Neural progenitor cell (in vitro differentiated cells): ENCODE measurements around the gene AKAP8. TPM values are rescaled to one million over a fixed set of nuclear protein-coding genes. Genes with fewer than 3 reads are reported as not detected.

Experiments used
- DNase-seq: peaks from one replicate; pipeline ENCODE4 v3.0.0-alpha.2; 2016; ENCODE audit warnings: low spot score
- H2AFZ ChIP-seq: fragments of 200-600 bp; sonication (generic); replicated peaks from 2 replicates; pipeline ENCODE4 v1.6.1; 2016; ENCODE audit warnings: antibody characterized with exemption
- H3F3A ChIP-seq: fragments of 200-600 bp; sonication (generic); 2 replicates; pipeline ENCODE4 v1.6.1; 2016; ENCODE audit warnings: antibody characterized with exemption, low read depth
- H3K27ac ChIP-seq: fragments of 200-600 bp; sonication (generic); 2 replicates; pipeline ENCODE4 v1.5.1; 2016; ENCODE audit warnings: mild to moderate bottlenecking
- H3K27me3 ChIP-seq: fragments of 200-600 bp; sonication (generic); 2 replicates; pipeline ENCODE4 v1.6.1; 2016; ENCODE audit warnings: mild to moderate bottlenecking, moderate library complexity
- H3K36me3 ChIP-seq: fragments of 200-600 bp; sonication (generic); 2 replicates; pipeline ENCODE4 v1.5.1; 2016
- H3K4me1 ChIP-seq: fragments of 200-600 bp; sonication (generic); 2 replicates; pipeline ENCODE4 v1.6.1; 2016; ENCODE audit warnings: mixed run types
- H3K4me2 ChIP-seq: fragments of 200-600 bp; sonication (generic); 2 replicates; pipeline ENCODE4 v1.6.1; 2016
- H3K4me3 ChIP-seq: fragments of 200-600 bp; sonication (generic); 2 replicates; pipeline ENCODE4 v1.5.1; 2016
- H3K79me2 ChIP-seq: fragments of 200-600 bp; sonication (generic); 2 replicates; pipeline ENCODE4 v1.6.1; 2016; ENCODE audit warnings: low read depth
- H3K9ac ChIP-seq: fragments of 200-600 bp; sonication (generic); 2 replicates; pipeline ENCODE4 v1.6.1; 2016
- H3K9me3 ChIP-seq: fragments of 200-600 bp; sonication (generic); 2 replicates; pipeline ENCODE4 v1.5.1; 2016; ENCODE audit warnings: low read depth
- H4K20me1 ChIP-seq: fragments of 200-600 bp; sonication (generic); 2 replicates; pipeline ENCODE4 v1.6.1; 2016; ENCODE audit warnings: low read depth
- H3K27ac Mint-ChIP-seq: 3 replicates; pipeline ENCODE4 v1.8.0; 2021; ENCODE audit warnings: mixed read lengths
- H3K27me3 Mint-ChIP-seq: 2 replicates; pipeline ENCODE4 v1.8.0; 2022; ENCODE audit warnings: low read depth, mild to moderate bottlenecking, inconsistent platforms, moderate library complexity, mixed read lengths; ENCODE audit not compliant: insufficient read depth
- H3K36me3 Mint-ChIP-seq: 3 replicates; pipeline ENCODE4 v1.8.0; 2021; ENCODE audit warnings: mixed read lengths
- H3K4me1 Mint-ChIP-seq: 3 replicates; pipeline ENCODE4 v1.8.0; 2021; ENCODE audit warnings: mixed read lengths
- H3K4me3 Mint-ChIP-seq: 3 replicates; pipeline ENCODE4 v1.8.0; 2021; ENCODE audit warnings: mild to moderate bottlenecking, moderate library complexity, mixed read lengths
- H3K9me3 Mint-ChIP-seq: 3 replicates; pipeline ENCODE4 v1.8.0; 2020; ENCODE audit warnings: mixed read lengths
- CTCF ChIP-seq: fragments of 200-600 bp; sonication (generic); IDR thresholded peaks from 2 replicates; pipeline ENCODE4 v1.5.1; 2017; ENCODE audit warnings: antibody characterized with exemption, mild to moderate bottlenecking
- EZH2 ChIP-seq: fragments of 200-600 bp; sonication (generic); IDR thresholded peaks from 2 replicates; pipeline ENCODE4 v1.6.1; 2017; ENCODE audit warnings: antibody characterized with exemption, mild to moderate bottlenecking, moderate library complexity
- EZH2phosphoT487 ChIP-seq: fragments of 200-600 bp; sonication (generic); IDR thresholded peaks from 2 replicates; pipeline ENCODE4 v1.6.1; 2017; ENCODE audit warnings: antibody characterized with exemption
- total RNA-seq: library from RNA; depleted of rRNA; stranded (reverse); fragments of >200 nt; gene quantifications from 2 replicates; pipeline ENCODE4 v1.2.3, GENCODE V29; 2015; ENCODE audit warnings: low replicate concordance

The AKAP8 gene
- total RNA-seq, 1 donor from 2014 or later = 20.1 TPM

DNA sequence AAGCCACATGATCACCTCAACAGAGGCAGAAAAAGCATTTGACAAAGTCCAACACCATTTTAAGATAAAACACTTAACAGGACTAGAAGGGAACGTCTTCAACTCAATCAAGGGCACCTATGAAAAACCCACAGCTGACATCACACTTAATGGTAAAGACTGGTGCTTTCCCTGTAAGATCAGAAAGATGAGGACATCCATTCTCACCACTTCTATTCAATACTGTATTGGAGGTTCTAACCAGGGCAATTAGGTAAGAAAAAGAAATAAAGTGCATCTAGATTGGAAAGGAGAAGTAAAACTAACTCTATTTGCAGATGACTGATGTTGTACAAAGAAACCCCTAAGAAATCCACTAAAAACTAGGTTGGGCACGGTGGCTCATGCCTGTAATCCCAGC is 11.2 kb upstream of the AKAP8 start:
- TF ChIP-seq CTCF (no peak), EZH2phosphoT487 (no peak), EZH2 (no peak)
- peaks cover 8% of the 10 kb centered on the region for H3K36me3 ChIP-seq
- peaks cover 83% of the 10 kb centered on the region for H3K79me2 ChIP-seq
- no peak overlapping the region for H3K9ac ChIP-seq
- peaks cover 13% of the 10 kb centered on the region for H4K20me1 ChIP-seq
- H3K27me3 Mint-ChIP-seq = peaks cover 2% of the 10 kb centered on the region
- H3K4me3 ChIP-seq = no peak overlapping the region
- H3K27ac ChIP-seq = no peak overlapping the region
- H3K36me3 Mint-ChIP-seq = peaks cover 34% of the 10 kb centered on the region
- no peaks in the 10 kb centered on the region for H3K9me3 ChIP-seq
- H3K4me2 ChIP-seq = no peak overlapping the region
- no peak overlapping the region for H2AFZ ChIP-seq
- no peaks in the 10 kb centered on the region for H3K4me1 ChIP-seq
- peaks cover 8% of the 10 kb centered on the region for H3F3A ChIP-seq
- DNase-seq = no peak
- H3K27ac Mint-ChIP-seq = no peak overlapping the region
- no peaks in the 10 kb centered on the region for H3K27me3 ChIP-seq
- H3K4me1 Mint-ChIP-seq = no peaks in the 10 kb centered on the region
- H3K9me3 Mint-ChIP-seq = no peaks in the 10 kb centered on the region
- H3K4me3 Mint-ChIP-seq = no peak overlapping the region

DNA sequence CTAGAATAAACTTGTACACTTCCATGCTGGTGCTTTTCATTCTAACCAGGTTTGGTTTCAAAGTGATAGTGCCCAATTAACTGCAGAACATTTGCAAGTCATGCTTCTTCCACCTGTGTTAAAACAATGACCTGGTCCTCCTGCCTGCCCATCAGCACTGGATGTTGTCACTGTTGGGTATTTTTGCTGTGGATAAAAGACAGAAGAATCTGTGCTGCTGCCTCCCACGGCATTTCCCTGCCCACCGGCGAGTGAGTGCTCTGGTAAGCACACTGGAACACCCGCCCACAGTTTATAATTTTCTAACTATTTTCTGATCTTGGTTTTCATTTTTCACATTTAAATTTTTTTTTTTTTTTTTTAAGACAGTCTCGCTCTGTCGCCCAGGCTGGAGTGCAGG is 2.3 kb upstream of the AKAP8 start:
- Histone ChIP-seq H3K4me1 (peaks cover 9% of the 10 kb centered on the region), H3K27ac (no peak overlapping the region), H3F3A (peaks cover 48% of the 10 kb centered on the region), H3K27me3 (no peaks in the 10 kb centered on the region), H4K20me1 (peaks cover 35% of the 10 kb centered on the region), H3K9ac (no peak overlapping the region), H3K4me3 (no peak overlapping the region), H3K9me3 (no peaks in the 10 kb centered on the region), H3K79me2 (peaks cover 68% of the 10 kb centered on the region), H3K36me3 (peaks cover 3% of the 10 kb centered on the region), H2AFZ (no peak overlapping the region), H3K4me2 (no peak overlapping the region)
- no peak overlapping the region for H3K27ac Mint-ChIP-seq
- H3K36me3 Mint-ChIP-seq = peaks cover 8% of the 10 kb centered on the region
- TF ChIP-seq CTCF = no peak
- peaks cover 5% of the 10 kb centered on the region for H3K27me3 Mint-ChIP-seq
- no peaks in the 10 kb centered on the region for H3K9me3 Mint-ChIP-seq
- peaks cover 28% of the 10 kb centered on the region for H3K4me1 Mint-ChIP-seq
- no peak for DNase-seq
- H3K4me3 Mint-ChIP-seq = peak overlapping the region; percentile 81

- no peak overlapping the region for H3K4me3 ChIP-seq
- H3K27me3 ChIP-seq = no peaks in the 10 kb centered on the region
- no peak overlapping the region for H3K27ac Mint-ChIP-seq
- peaks cover 3% of the 10 kb centered on the region for H3K36me3 ChIP-seq
- H3K9ac ChIP-seq = no peak overlapping the region
- peaks cover 48% of the 10 kb centered on the region for H3F3A ChIP-seq
- H4K20me1 ChIP-seq = peaks cover 39% of the 10 kb centered on the region
- no peak for DNase-seq
- H3K4me1 ChIP-seq = peaks cover 9% of the 10 kb centered on the region
- no peak overlapping the region for H2AFZ ChIP-seq
- no peaks in the 10 kb centered on the region for H3K9me3 ChIP-seq
- H3K4me2 ChIP-seq = no peak overlapping the region
- peaks cover 7% of the 10 kb centered on the region for H3K36me3 Mint-ChIP-seq
- H3K4me1 Mint-ChIP-seq = peaks cover 32% of the 10 kb centered on the region
- H3K79me2 ChIP-seq = peaks cover 69% of the 10 kb centered on the region
- peak overlapping the region; percentile 78 for H3K27ac ChIP-seq
- H3K4me3 Mint-ChIP-seq = peak overlapping the region; percentile 81
- TF ChIP-seq CTCF (no peak), EZH2phosphoT487 (no peak), EZH2 (no peak)
- H3K9me3 Mint-ChIP-seq = no peaks in the 10 kb centered on the region
- peaks cover 5% of the 10 kb centered on the region for H3K27me3 Mint-ChIP-seq
Observed at GRCh38 chr19:15381429-15381828, 1.8 kb upstream of the AKAP8 start.
